ENCODE measurements around the gene TMEM50B.
"Not testable (repeated sequence)": the region's sequence is repeated elsewhere in the genome, so short reads cannot be mapped to it uniquely, and the experiment has no call there.

TMEM50B gene

DNA sequence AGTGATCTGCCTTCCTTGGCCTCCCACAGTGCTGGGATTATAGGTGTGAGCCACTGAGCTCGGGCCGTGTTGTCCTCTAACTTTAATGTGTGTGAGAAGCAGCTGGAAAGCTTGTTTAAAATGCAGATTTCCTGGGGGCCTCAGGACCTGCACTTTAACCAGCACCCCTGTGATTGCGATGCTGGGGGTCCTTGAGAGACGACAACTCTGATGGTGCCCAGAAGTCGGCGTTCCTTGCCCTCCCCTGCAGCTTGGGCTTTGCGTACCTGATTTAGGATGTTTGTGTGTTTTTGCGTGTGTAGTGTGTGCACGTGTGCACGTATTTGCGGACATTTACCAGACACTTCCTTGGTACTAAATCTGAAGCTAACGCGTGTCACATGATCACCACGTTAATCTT, 65.7 kb downstream of the TMEM50B start:
- Histone ChIP-seq H3K27ac (ENCODE audit: low read length) (no peak overlapping the region), H3K36me3 (ENCODE audit: control insufficient read depth, insufficient read depth, low read length) (0 out of 2 replicates have a peak, but pooled peaks cover 2% of the 10 kb centered on the region)

DNA sequence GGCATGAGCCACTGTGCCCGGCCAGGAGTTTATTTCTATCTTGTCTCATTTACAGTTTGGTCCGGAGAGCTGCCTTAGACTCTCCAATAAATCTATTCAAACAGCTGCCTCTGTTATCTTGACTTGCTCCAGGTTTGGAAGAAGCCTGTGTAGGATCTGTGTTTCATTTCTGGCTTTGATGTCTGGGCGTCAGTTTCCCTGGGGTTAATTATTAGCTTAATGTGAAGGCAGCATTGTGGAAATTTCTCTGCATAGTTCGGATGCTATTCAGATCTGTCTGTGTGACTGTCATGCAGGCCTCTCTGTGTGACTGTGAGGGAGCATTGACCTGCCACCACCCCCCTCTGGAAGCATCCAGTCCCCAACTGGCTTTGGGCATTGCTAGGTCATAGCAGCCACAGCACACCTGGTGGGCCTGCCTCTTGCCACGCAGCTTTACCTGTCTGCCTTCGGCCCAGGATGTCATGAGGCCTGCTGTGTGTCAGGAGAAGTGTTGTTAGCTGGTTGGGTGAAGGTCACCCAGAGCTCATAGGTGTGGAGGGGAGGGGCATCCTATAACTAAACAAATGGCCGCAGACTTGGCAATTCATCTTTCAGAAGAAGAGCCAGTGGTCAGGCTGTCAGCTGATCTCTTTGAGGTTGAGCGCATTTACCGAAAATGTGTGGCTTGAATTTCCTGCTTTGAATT, 66.8 kb downstream of the TMEM50B start:
- Histone ChIP-seq H3K27ac (ENCODE audit: low read length) (no peak overlapping the region), H3K4me3 (ENCODE audit: low read length) (no peak overlapping the region), H3K36me3 (ENCODE audit: control insufficient read depth, insufficient read depth, low read length) (0 out of 2 replicates have a peak, but pooled peaks cover 2% of the 10 kb centered on the region), H3K9me3 (ENCODE audit: control insufficient read depth, insufficient read depth, low read length) (no peaks in the 10 kb centered on the region), H3K27me3 (ENCODE audit: control insufficient read depth, insufficient read depth, low read length) (no peaks in the 10 kb centered on the region), H3K4me1 (ENCODE audit: control insufficient read depth, insufficient read depth, low read length) (peaks cover 3% of the 10 kb centered on the region; the same call in 1 of the 2 replicates)
- no peak for DNase-seq (ENCODE audit: low read depth, low spot score)
- no CpG with 5 or more reads among the region's 9 CpGs for WGBS (ENCODE audit: insufficient coverage, insufficient read length)

More for the DNA sequence above, 65.7 kb downstream of the TMEM50B start:
- Histone ChIP-seq H3K9me3 (ENCODE audit: control insufficient read depth, insufficient read depth, low read length) (no peaks in the 10 kb centered on the region), H3K4me3 (ENCODE audit: low read length) (no peak overlapping the region), H3K27me3 (ENCODE audit: control insufficient read depth, insufficient read depth, low read length) (no peaks in the 10 kb centered on the region), H3K4me1 (ENCODE audit: control insufficient read depth, insufficient read depth, low read length) (peaks cover 3% of the 10 kb centered on the region; the same call in 1 of the 2 replicates)
- WGBS (ENCODE audit: insufficient coverage, insufficient read length), result no CpG with 5 or more reads among the region's 14 CpGs
- DNase-seq (ENCODE audit: low read depth, low spot score), result no peak

DNA sequence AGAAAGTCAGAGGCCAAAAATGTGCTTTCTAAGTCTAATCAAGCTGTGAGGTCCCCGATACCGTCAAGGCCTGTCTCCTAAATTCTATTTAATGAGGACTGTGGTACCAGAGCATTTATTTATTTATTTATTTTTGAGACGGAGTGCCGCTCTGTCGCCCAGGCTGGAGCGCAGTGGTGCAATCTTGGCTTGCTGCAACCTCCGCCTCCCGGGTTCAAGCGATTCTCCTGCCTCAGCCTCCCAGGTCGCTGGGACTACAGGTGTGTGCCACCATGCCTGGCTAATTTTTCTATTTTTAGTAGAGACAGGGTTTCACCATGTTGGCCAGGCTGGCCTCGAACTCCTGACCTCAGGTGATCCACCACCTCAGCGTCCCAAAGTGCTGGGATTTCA, 67.3 kb downstream of the TMEM50B start:
- not testable (repeated sequence) for H3K36me3 ChIP-seq (ENCODE audit: control insufficient read depth, insufficient read depth, low read length); H3K27me3 ChIP-seq (ENCODE audit: control insufficient read depth, insufficient read depth, low read length); H3K4me1 ChIP-seq (ENCODE audit: control insufficient read depth, insufficient read depth, low read length); H3K27ac ChIP-seq (ENCODE audit: low read length); DNase-seq (ENCODE audit: low read depth, low spot score); H3K9me3 ChIP-seq (ENCODE audit: control insufficient read depth, insufficient read depth, low read length); H3K4me3 ChIP-seq (ENCODE audit: low read length)
- WGBS (ENCODE audit: insufficient coverage, insufficient read length), result no CpG with 5 or more reads among the region's 12 CpGs

DNA sequence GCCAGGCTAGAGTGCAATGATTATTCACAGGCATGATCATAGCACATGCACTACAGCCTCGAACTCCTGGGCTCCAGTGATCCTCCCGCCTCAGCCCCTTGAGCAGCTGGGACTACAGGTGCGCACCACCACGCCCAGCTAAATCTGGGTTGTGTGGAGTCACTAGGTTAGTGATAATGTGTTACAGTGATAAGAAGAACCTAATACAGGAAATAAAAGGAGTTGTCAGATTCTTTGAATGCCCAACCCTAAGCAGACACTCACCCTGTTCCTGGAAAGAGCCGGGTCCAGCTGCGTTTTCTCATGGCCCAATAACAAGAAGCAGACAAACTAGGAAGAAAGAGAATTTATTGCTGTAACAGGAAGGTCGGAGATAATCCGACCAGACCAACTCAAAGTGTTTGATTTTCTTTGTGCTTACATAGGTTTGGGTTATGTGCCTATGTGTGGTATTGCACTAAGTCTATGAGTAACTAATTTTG, 67.8 kb downstream of the TMEM50B start:
- Histone ChIP-seq H3K4me3 (ENCODE audit: low read length) (no peak overlapping the region), H3K4me1 (ENCODE audit: control insufficient read depth, insufficient read depth, low read length) (peaks cover 3% of the 10 kb centered on the region; the same call in 1 of the 2 replicates), H3K36me3 (ENCODE audit: control insufficient read depth, insufficient read depth, low read length) (0 out of 2 replicates have a peak, but pooled peaks cover 2% of the 10 kb centered on the region), H3K27me3 (ENCODE audit: control insufficient read depth, insufficient read depth, low read length) (no peaks in the 10 kb centered on the region), H3K27ac (ENCODE audit: low read length) (no peak overlapping the region), H3K9me3 (ENCODE audit: control insufficient read depth, insufficient read depth, low read length) (no peaks in the 10 kb centered on the region)
- WGBS (ENCODE audit: insufficient coverage, insufficient read length), result no CpG with 5 or more reads among the region's 8 CpGs
- no peak for DNase-seq (ENCODE audit: low read depth, low spot score)

DNA sequence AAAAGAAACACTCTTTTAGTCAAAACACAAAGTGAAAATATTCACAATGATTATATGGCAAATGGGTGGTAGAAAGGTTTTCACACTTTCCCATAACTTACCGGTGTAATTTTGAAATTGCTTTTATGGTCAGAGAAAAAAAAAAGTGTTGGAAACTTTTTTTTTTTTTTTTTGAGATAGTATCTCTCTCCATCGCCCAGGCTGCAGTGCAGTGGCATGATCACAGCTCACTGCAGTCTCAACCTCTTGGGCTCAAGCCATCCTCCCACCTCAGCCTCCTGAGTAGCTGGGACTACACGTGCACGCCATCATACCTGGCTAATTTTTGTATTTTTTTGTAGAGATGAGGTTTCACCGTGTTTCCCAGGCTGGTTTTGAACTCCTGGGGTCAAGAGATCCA, 73.3 kb downstream of the TMEM50B start:
- no CpG with 5 or more reads among the region's 5 CpGs for WGBS (ENCODE audit: insufficient coverage, insufficient read length)
- DNase-seq (ENCODE audit: low read depth, low spot score), result no peak
- Histone ChIP-seq H3K27ac (ENCODE audit: low read length) (no peak overlapping the region), H3K36me3 (ENCODE audit: control insufficient read depth, insufficient read depth, low read length) (0 out of 2 replicates have a peak, but pooled peaks cover 2% of the 10 kb centered on the region), H3K4me3 (ENCODE audit: low read length) (no peak overlapping the region), H3K9me3 (ENCODE audit: control insufficient read depth, insufficient read depth, low read length) (no peaks in the 10 kb centered on the region), H3K4me1 (ENCODE audit: control insufficient read depth, insufficient read depth, low read length) (no peaks in the 10 kb centered on the region; the same call in none of the 2 replicates), H3K27me3 (ENCODE audit: control insufficient read depth, insufficient read depth, low read length) (no peaks in the 10 kb centered on the region)

DNA sequence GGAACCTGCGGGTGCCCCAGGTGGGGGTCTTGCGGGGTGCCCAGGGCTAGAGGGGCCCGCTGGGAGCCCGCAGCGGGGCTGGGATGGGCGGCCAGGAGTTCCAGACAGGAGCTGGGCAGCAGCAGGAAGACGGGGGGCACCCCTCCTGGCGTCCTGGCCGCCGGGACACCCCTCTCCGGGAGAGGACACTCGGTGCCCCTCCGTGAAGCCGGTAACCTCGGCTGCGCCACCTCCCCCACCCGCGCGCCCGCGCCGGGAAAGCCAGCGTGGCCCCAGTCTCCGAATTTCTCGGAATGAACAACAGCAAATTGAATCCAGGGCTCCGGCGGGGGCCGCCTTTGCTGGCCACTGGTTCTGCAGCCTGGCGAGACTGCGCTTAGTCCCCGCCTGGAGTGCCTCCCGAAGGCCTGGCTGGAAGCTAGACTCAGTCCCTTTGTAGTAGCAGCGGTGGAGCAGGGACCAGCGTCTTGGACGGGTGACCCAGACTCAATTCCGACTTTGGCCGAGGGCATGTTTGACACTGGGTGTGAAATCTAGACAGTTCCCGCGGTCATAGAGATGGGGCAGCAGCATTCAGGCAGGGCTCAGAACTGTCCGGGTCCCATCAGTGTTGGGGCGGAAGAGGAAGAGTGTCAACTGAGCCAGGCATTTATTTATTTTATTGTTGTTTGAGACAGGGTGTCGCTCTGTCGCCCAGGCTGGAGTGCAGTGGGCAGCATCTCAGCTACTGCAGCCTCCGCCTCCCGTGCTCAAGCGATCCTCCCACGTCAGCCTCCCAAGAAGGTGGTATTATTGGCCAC, 75.8 kb downstream of the TMEM50B start:
- H3K27ac ChIP-seq (ENCODE audit: low read length), result no peak overlapping the region
- no peak for DNase-seq (ENCODE audit: low read depth, low spot score)
- no peaks in the 10 kb centered on the region; the same call in none of the 2 replicates for H3K4me1 ChIP-seq (ENCODE audit: control insufficient read depth, insufficient read depth, low read length)
- H3K4me3 ChIP-seq (ENCODE audit: low read length), result peak overlapping the region; percentile 85
- no peaks in the 10 kb centered on the region for H3K36me3 ChIP-seq (ENCODE audit: control insufficient read depth, insufficient read depth, low read length)
- H3K27me3 ChIP-seq (ENCODE audit: control insufficient read depth, insufficient read depth, low read length), result no peaks in the 10 kb centered on the region
- H3K9me3 ChIP-seq (ENCODE audit: control insufficient read depth, insufficient read depth, low read length), result no peaks in the 10 kb centered on the region
- no CpG with 5 or more reads among the region's 47 CpGs for WGBS (ENCODE audit: insufficient coverage, insufficient read length)

DNA sequence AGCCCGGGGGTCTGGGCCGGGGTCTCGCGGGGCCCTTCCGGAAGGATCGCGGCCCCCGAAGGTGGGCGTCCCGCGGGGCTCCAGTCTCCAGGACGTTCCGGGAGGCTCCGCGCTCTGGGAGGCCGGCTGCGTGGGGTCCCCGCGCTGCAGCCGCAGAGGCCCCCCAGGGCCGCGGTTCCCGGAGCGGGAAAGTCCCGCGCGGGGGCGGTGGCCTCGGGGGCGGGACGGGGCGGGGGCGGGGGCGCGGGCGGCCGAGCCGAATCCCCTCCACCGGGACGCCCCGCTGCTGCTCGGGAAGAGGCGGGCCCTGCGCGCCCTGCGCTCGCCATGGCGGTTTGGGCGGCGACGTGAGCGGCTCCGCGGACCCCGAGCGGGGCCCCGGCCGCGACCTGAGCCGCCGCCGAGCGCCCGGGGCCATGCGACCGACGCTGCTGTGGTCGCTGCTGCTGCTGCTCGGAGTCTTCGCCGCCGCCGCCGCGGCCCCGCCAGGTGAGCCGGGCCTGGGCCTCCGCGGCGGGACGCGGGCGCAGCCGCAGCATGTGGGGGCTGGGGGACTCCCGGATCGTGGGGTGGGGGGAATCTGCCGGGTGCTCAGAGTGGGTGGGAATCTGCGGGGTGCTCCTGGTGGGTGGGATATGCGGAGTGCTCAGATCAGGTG, 76.5 kb downstream of the TMEM50B start, which contains the start of gene IFNGR2:
Gene IFNGR2 (plus strand): TSS at position 286 of the 658 bp plus-strand sequence. CDS start 131 bp downstream, at position 417.
- WGBS (ENCODE audit: insufficient coverage, insufficient read length), result no CpG with 5 or more reads among the region's 89 CpGs
- Histone ChIP-seq H3K4me3 (ENCODE audit: low read length) (peak within 1 kb of the TSS; percentile 85), H3K27me3 (ENCODE audit: control insufficient read depth, insufficient read depth, low read length) (no peaks in the 10 kb centered on the region), H3K4me1 (ENCODE audit: control insufficient read depth, insufficient read depth, low read length) (no peaks in the 10 kb centered on the region; the same call in none of the 2 replicates), H3K9me3 (ENCODE audit: control insufficient read depth, insufficient read depth, low read length) (no peaks in the 10 kb centered on the region), H3K27ac (ENCODE audit: low read length) (no peak within 1 kb of the TSS), H3K36me3 (ENCODE audit: control insufficient read depth, insufficient read depth, low read length) (no peaks in the 10 kb centered on the region)
- no peak for DNase-seq (ENCODE audit: low read depth, low spot score)

DNA sequence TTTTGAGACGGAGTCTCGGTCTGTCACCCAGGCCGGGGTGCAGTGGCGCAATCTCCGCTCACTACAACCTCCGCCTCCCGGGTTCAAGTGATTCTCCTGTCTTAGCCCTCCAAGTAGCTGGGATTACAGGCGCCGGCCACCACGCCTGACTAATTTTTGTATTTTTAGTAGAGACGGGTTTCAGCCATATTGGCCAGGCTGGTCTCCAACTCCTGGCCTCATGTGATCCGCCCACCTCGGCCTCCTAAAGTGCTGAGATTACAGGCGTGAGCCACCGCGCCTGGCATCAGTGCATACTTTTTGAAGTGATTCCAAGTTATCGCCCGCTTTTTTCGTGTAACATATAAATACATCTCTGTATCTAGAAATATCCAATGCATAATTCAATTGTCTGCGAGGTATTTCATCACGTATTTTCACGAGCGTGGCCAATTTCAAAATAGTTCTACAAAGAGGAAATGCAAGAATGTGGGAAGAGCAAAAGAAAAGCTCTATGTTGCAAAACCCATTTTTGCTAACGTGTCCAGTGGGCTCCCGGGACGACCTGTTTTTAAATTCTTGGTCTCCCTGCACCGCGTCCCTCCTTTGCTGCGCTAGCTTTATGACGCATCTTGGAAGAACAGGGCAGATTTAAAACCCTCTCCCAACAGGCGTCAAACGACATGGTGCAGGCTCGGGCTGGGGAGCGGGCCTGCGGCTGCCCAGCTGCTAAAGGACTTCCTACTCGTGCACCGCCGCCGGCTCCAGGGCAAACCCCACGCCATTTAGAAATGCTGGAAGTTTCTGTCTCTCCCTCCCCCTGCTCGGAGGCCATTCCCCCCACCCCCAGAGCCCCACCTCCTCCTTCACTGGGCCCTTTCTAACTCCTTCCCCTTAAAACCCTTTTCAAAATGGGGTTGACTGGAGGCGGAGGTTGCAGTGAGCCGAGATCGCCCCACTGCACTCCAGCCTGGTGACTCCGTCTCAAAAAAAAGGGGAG, 77.5 kb downstream of the TMEM50B start:
- Histone ChIP-seq H3K9me3 (ENCODE audit: control insufficient read depth, insufficient read depth, low read length) (no peaks in the 10 kb centered on the region), H3K4me1 (ENCODE audit: control insufficient read depth, insufficient read depth, low read length) (no peaks in the 10 kb centered on the region; the same call in none of the 2 replicates), H3K36me3 (ENCODE audit: control insufficient read depth, insufficient read depth, low read length) (no peaks in the 10 kb centered on the region), H3K27ac (ENCODE audit: low read length) (no peak overlapping the region), H3K27me3 (ENCODE audit: control insufficient read depth, insufficient read depth, low read length) (no peaks in the 10 kb centered on the region), H3K4me3 (ENCODE audit: low read length) (peak overlapping the region; percentile 85; the same call in 1 of the 2 replicates)
- no CpG with 5 or more reads among the region's 45 CpGs for WGBS (ENCODE audit: insufficient coverage, insufficient read length)
- DNase-seq (ENCODE audit: low read depth, low spot score), result no peak

DNA sequence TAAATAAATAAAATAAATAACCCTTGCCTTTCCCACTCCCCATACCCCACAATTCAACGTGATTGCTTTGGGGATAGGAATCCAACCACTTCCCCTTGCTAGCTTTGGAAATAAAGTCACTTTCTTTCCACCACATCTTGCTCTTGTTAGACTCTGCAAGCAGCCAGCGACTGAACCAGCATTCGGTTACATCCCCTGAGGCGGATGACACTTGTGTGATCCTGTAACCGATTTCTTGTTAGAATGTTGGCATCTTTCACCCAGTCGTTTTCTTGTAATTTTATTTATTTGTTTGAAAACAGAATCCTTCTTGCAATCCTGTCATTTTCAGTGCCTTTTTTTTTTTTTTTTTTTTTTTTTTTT, 78.2 kb downstream of the TMEM50B start:
- H3K4me3 ChIP-seq (ENCODE audit: low read length), result no peak overlapping the region
- no peaks in the 10 kb centered on the region for H3K36me3 ChIP-seq (ENCODE audit: control insufficient read depth, insufficient read depth, low read length)
- WGBS (ENCODE audit: insufficient coverage, insufficient read length), result no CpG with 5 or more reads among the region's 6 CpGs
- H3K27me3 ChIP-seq (ENCODE audit: control insufficient read depth, insufficient read depth, low read length), result no peaks in the 10 kb centered on the region
- no peaks in the 10 kb centered on the region; the same call in none of the 2 replicates for H3K4me1 ChIP-seq (ENCODE audit: control insufficient read depth, insufficient read depth, low read length)
- no peaks in the 10 kb centered on the region for H3K9me3 ChIP-seq (ENCODE audit: control insufficient read depth, insufficient read depth, low read length)
- no peak overlapping the region for H3K27ac ChIP-seq (ENCODE audit: low read length)
- DNase-seq (ENCODE audit: low read depth, low spot score), result no peak
